ENCODE data around the gene ERC1.

- TF ChIP-seq CTCF (IDR thresholded peaks at IDR 0.05 in 2 of 3, conservative IDR thresholded peaks at IDR 0.05 in 1 of 3; ENCODE audit: insufficient read depth in 2 of 3, low read depth in 1 of 3, low read length in 3 of 3) (no peak), ZKSCAN1 (IDR thresholded peaks at IDR 0.05; ENCODE audit: low read depth, low read length) (no peak), TFAP4 (CRISPR knock-in tag; IDR thresholded peaks at IDR 0.05; ENCODE audit: borderline replicate concordance) (no peak), ZBTB12 (CRISPR knock-in tag; IDR thresholded peaks at IDR 0.05) (no peak), SP1 (CRISPR knock-in tag; IDR thresholded peaks at IDR 0.05) (no peak), FOXM1 (IDR thresholded peaks at IDR 0.05; ENCODE audit: low read depth) (no peak), FOXM1 (CRISPR knock-in tag; IDR thresholded peaks at IDR 0.05; ENCODE audit: low read depth) (no peak), ATF1 (CRISPR knock-in tag; IDR thresholded peaks at IDR 0.05) (no peak), ATF1 (tag; IDR thresholded peaks at IDR 0.05) (no peak), ZNF274 (IDR thresholded peaks at IDR 0.05; ENCODE audit: borderline replicate concordance, low read depth, low read length) (no peak), HDAC6 (IDR thresholded peaks at IDR 0.05; ENCODE audit: low read depth, low read length) (no peak)
Observed at GRCh38 chr12:1515428-1515827, 524.4 kb downstream of the ERC1 start.

All from K562 (cell line).